ENCODE measurements around the gene WDR88. TPM values are rescaled to one million over a fixed set of nuclear protein-coding genes. Genes with fewer than 3 reads are reported as not detected.

WDR88 gene
- total and polyA plus RNA-seq, 2 of the 13 experiments (the other 11 are each of a cell fraction or from before 2014, with no cell fraction given): not detected

DNA sequence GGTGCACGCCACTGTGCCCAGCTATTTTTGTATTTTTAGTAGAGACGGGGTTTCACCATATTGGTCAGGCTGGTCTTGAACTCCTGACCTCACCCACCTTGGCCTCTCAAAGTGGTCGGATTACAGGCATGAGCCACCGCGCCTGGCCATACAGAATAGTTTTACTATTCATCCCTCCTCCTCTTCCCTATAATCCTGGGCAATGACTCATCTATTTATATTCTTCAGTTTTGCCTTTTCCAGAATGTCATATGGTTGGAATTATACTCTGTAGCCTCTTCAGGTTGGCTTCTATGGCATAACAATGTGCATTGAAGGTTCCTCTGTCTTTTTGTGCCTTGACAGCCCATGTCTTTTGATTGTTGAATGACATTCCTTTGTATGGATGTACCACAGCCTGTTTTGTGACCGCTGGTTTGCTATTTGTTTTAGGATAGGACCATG lies 40.0 kb downstream of the WDR88 start (continued):
- TF ChIP-seq, protein P1, sequence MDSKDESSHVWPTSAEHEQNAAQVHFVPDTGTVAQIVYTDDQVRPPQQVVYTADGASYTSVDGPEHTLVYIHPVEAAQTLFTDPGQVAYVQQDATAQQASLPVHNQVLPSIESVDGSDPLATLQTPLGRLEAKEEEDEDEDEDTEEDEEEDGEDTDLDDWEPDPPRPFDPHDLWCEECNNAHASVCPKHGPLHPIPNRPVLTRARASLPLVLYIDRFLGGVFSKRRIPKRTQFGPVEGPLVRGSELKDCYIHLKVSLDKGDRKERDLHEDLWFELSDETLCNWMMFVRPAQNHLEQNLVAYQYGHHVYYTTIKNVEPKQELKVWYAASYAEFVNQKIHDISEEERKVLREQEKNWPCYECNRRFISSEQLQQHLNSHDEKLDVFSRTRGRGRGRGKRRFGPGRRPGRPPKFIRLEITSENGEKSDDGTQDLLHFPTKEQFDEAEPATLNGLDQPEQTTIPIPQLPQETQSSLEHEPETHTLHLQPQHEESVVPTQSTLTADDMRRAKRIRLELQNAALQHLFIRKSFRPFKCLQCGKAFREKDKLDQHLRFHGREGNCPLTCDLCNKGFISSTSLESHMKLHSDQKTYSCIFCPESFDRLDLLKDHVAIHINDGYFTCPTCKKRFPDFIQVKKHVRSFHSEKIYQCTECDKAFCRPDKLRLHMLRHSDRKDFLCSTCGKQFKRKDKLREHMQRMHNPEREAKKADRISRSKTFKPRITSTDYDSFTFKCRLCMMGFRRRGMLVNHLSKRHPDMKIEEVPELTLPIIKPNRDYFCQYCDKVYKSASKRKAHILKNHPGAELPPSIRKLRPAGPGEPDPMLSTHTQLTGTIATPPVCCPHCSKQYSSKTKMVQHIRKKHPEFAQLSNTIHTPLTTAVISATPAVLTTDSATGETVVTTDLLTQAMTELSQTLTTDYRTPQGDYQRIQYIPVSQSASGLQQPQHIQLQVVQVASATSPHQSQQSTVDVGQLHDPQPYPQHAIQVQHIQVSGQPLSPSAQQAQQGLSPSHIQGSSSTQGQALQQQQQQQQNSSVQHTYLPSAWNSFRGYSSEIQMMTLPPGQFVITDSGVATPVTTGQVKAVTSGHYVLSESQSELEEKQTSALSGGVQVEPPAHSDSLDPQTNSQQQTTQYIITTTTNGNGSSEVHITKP (CRISPR knock-in tag; IDR thresholded peaks at IDR 0.05; ENCODE audit: low read depth): no peak
- no peak for TF ChIP-seq KDM5B (CRISPR knock-in tag; IDR thresholded peaks at IDR 0.05; ENCODE audit: borderline replicate concordance)
- TF ChIP-seq, protein P2, sequence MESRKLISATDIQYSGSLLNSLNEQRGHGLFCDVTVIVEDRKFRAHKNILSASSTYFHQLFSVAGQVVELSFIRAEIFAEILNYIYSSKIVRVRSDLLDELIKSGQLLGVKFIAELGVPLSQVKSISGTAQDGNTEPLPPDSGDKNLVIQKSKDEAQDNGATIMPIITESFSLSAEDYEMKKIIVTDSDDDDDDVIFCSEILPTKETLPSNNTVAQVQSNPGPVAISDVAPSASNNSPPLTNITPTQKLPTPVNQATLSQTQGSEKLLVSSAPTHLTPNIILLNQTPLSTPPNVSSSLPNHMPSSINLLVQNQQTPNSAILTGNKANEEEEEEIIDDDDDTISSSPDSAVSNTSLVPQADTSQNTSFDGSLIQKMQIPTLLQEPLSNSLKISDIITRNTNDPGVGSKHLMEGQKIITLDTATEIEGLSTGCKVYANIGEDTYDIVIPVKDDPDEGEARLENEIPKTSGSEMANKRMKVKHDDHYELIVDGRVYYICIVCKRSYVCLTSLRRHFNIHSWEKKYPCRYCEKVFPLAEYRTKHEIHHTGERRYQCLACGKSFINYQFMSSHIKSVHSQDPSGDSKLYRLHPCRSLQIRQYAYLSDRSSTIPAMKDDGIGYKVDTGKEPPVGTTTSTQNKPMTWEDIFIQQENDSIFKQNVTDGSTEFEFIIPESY (CRISPR knock-in tag; IDR thresholded peaks at IDR 0.05): no peak
- TF ChIP-seq, protein P3, sequence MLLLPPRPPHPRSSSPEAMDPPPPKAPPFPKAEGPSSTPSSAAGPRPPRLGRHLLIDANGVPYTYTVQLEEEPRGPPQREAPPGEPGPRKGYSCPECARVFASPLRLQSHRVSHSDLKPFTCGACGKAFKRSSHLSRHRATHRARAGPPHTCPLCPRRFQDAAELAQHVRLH (CRISPR knock-in tag; IDR thresholded peaks at IDR 0.05; ENCODE audit: borderline replicate concordance, low read depth): no peak
- TF ChIP-seq ZNF3 (CRISPR knock-in tag; IDR thresholded peaks at IDR 0.05): 0 out of 2 replicates have a peak, but pooled peaks have one; percentile 60
- TF ChIP-seq HOXA9 (CRISPR knock-in tag; IDR thresholded peaks at IDR 0.05; ENCODE audit: borderline replicate concordance): no peak

DNA sequence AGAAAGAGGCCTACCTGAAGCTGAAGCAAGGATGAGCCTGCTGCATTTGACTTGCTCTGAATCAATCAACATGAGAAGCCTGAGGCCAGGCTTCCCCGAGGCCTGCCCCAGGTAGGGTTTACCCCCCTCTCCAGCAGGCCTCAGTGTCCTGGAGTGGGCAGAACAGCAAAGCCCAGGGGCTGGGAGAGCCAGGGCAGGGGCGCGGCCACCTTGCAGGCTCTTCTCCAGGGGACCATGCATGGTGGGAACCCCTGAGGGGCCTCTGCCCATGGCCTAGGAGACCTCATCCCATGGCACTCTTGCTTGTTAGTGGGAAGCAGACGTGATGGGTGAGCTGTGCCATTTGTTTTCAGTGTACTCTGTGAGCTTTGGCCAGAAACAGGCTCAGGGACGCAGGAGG lies 42.3 kb downstream of the WDR88 start:
- no TSS peak for BruUV-seq (replicated peaks)
- Histone ChIP-seq H3K4me1 (ENCODE audit: insufficient read depth, low read length) (peaks cover 65% of the 10 kb centered on the region), H3K27me3 (ENCODE audit: control insufficient read depth in 1 of 2, insufficient read depth in 2 of 2, low read length in 2 of 2) (no peaks in the 10 kb centered on the region; a peak in 1 of 5 replicates), H2AFZ (ENCODE audit: low read length) (no peak overlapping the region), H3K79me2 (ENCODE audit: insufficient read depth, low read length) (peaks cover 7% of the 10 kb centered on the region), H3K4me3 (replicated peaks in 1 of 3; ENCODE audit: insufficient read depth in 1 of 3, low read depth in 2 of 3, low read length in 3 of 3) (no peak overlapping the region), H3K9me3 (ENCODE audit: low read length) (no peaks in the 10 kb centered on the region), H4K20me1 (ENCODE audit: insufficient read depth, low read length) (no peaks in the 10 kb centered on the region), H3K36me3 (replicated peaks in 1 of 2; ENCODE audit: control insufficient read depth in 1 of 2, insufficient read depth in 2 of 2, low read length in 2 of 2) (no peaks in the 10 kb centered on the region), H3K4me2 (ENCODE audit: low read depth, low read length) (no peak overlapping the region), H3K9ac (ENCODE audit: insufficient read depth, low read depth, low read length) (no peak overlapping the region), H3K27ac (ENCODE audit: extremely low read length, insufficient read depth, low read length) (no peak overlapping the region)
- WGBS (ENCODE audit: low lambda C conversion rate): no CpG with 5 or more reads among the region's 5 CpGs
- FAIRE-seq (no peak), ATAC-seq (no peak), DNase-seq (ENCODE audit: low spot score) (no peak)
- ChIA-PET CTCF (ENCODE audit: low intra/inter-chr PET ratio, low total read pairs) (no interaction called here), POLR2A (interaction anchor here (1.5 kb wide), 1 partner anchor 17 kb away, joined by 5 read pairs; no protein-coding TSS in a partner anchor)
- in situ Hi-C loops (cut with HindIII; ENCODE audit: extremely low pct_ligation_motif_present, low pct_unique_long_range_greater_than_20kb) (no loop called here), intact Hi-C loops (cut with micrococcal nuclease; ENCODE audit: unreplicated experiment) (no loop called here)
- TF ChIP-seq ZNF678 (CRISPR knock-in tag; IDR thresholded peaks at IDR 0.05) (no peak), EHMT2 (IDR thresholded peaks at IDR 0.05; ENCODE audit: borderline replicate concordance, low read depth, low read length) (no peak)
- TF ChIP-seq, protein P4, sequence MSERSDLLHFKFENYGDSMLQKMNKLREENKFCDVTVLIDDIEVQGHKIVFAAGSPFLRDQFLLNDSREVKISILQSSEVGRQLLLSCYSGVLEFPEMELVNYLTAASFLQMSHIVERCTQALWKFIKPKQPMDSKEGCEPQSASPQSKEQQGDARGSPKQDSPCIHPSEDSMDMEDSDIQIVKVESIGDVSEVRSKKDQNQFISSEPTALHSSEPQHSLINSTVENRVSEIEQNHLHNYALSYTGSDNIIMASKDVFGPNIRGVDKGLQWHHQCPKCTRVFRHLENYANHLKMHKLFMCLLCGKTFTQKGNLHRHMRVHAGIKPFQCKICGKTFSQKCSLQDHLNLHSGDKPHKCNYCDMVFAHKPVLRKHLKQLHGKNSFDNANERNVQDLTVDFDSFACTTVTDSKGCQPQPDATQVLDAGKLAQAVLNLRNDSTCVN (CRISPR knock-in tag; IDR thresholded peaks at IDR 0.05; ENCODE audit: borderline replicate concordance): no peak
- TF ChIP-seq, protein P5, sequence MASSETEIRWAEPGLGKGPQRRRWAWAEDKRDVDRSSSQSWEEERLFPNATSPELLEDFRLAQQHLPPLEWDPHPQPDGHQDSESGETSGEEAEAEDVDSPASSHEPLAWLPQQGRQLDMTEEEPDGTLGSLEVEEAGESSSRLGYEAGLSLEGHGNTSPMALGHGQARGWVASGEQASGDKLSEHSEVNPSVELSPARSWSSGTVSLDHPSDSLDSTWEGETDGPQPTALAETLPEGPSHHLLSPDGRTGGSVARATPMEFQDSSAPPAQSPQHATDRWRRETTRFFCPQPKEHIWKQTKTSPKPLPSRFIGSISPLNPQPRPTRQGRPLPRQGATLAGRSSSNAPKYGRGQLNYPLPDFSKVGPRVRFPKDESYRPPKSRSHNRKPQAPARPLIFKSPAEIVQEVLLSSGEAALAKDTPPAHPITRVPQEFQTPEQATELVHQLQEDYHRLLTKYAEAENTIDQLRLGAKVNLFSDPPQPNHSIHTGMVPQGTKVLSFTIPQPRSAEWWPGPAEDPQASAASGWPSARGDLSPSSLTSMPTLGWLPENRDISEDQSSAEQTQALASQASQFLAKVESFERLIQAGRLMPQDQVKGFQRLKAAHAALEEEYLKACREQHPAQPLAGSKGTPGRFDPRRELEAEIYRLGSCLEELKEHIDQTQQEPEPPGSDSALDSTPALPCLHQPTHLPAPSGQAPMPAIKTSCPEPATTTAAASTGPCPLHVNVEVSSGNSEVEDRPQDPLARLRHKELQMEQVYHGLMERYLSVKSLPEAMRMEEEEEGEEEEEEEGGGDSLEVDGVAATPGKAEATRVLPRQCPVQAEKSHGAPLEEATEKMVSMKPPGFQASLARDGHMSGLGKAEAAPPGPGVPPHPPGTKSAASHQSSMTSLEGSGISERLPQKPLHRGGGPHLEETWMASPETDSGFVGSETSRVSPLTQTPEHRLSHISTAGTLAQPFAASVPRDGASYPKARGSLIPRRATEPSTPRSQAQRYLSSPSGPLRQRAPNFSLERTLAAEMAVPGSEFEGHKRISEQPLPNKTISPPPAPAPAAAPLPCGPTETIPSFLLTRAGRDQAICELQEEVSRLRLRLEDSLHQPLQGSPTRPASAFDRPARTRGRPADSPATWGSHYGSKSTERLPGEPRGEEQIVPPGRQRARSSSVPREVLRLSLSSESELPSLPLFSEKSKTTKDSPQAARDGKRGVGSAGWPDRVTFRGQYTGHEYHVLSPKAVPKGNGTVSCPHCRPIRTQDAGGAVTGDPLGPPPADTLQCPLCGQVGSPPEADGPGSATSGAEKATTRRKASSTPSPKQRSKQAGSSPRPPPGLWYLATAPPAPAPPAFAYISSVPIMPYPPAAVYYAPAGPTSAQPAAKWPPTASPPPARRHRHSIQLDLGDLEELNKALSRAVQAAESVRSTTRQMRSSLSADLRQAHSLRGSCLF (CRISPR knock-in tag; IDR thresholded peaks at IDR 0.05; ENCODE audit: borderline replicate concordance): no peak
